HG02623 (cell line): ENCODE data around the gene HECW1.
"Not testable (repeated sequence)": the region's sequence is repeated elsewhere in the genome, so short reads cannot be mapped to it uniquely, and the experiment has no call there.

ENCODE experiments used
- ATAC-seq: cut with Tn5 transposase; IDR thresholded peaks from one replicate; pipeline ENCODE4 v1.9.1; 2021; ENCODE audit warnings: moderate library complexity; ENCODE audit not compliant: unreplicated experiment

HECW1 gene

GRCh38 chr7:43201912-43202311 lies 89.5 kb downstream of the HECW1 start:
- no peak for ATAC-seq

GRCh38 chr7:43204081-43204480 lies 91.6 kb downstream of the HECW1 start:
- ATAC-seq, result no peak

GRCh38 chr7:43205171-43205795 lies 92.8 kb downstream of the HECW1 start:
- ATAC-seq, result no peak

- no peak for ATAC-seq
Observed at GRCh38 chr7:43208242-43208641, 95.8 kb downstream of the HECW1 start.

- ATAC-seq, result not testable (repeated sequence)
Observed at GRCh38 chr7:43210539-43210938, 98.1 kb downstream of the HECW1 start.

- ATAC-seq, result no peak
Observed at GRCh38 chr7:43211286-43211685, 98.8 kb downstream of the HECW1 start.

GRCh38 chr7:43211693-43212092 lies 99.2 kb downstream of the HECW1 start:
- ATAC-seq, result no peak

GRCh38 chr7:43212921-43213320 lies 100.5 kb downstream of the HECW1 start:
- no peak for ATAC-seq

GRCh38 chr7:43215061-43215460 lies 102.6 kb downstream of the HECW1 start:
- ATAC-seq, result no peak

GRCh38 chr7:43217055-43217454 lies 104.6 kb downstream of the HECW1 start:
- ATAC-seq, result no peak

GRCh38 chr7:43218901-43219300 lies 106.5 kb downstream of the HECW1 start:
- ATAC-seq, result not testable (repeated sequence)

- no peak for ATAC-seq
Observed at GRCh38 chr7:43220250-43220649, 107.8 kb downstream of the HECW1 start.

- no peak for ATAC-seq
Observed at GRCh38 chr7:43220742-43221141, 108.3 kb downstream of the HECW1 start.

- no peak for ATAC-seq
Observed at GRCh38 chr7:43229801-43230200, 117.4 kb downstream of the HECW1 start.

- ATAC-seq, result no peak
Observed at GRCh38 chr7:43232366-43232765, 119.9 kb downstream of the HECW1 start.

GRCh38 chr7:43234073-43234472 lies 121.6 kb downstream of the HECW1 start:
- no peak for ATAC-seq

GRCh38 chr7:43234968-43235367 lies 122.5 kb downstream of the HECW1 start:
- ATAC-seq, result no peak

GRCh38 chr7:43240565-43240964 lies 128.1 kb downstream of the HECW1 start:
- no peak for ATAC-seq

- ATAC-seq, result no peak
Observed at GRCh38 chr7:43242628-43243255, 130.3 kb downstream of the HECW1 start.

- no peak for ATAC-seq
Observed at GRCh38 chr7:43244232-43244631, 131.8 kb downstream of the HECW1 start.

GRCh38 chr7:43244784-43245183 lies 132.3 kb downstream of the HECW1 start:
- ATAC-seq, result no peak

GRCh38 chr7:43247757-43248156 lies 135.3 kb downstream of the HECW1 start:
- no peak for ATAC-seq

GRCh38 chr7:43248553-43248952 lies 136.1 kb downstream of the HECW1 start:
- no peak for ATAC-seq
